Measurements from ENCODE around the gene ITGA2B.
A peak's percentile ranks its signal among the peaks of the same experiment; 100 is the strongest.

Gene ITGA2B

GRCh38 chr17:44327715-44328449 is 61.6 kb downstream of the ITGA2B start:
- DNase-seq (ENCODE audit: low read depth, low spot score): no peak
- no peak overlapping the region for H3K4me3 ChIP-seq (ENCODE audit: low read depth, low read length)
- no peak for TF ChIP-seq CTCF (IDR thresholded peaks at IDR 0.05; ENCODE audit: low read depth, low read length)
- in situ Hi-C loops (cut with HindIII; ENCODE audit: low sequenced_read_pairs): no loop called here

GRCh38 chr17:44326861-44327444 is 62.5 kb downstream of the ITGA2B start:
- in situ Hi-C loops (cut with HindIII; ENCODE audit: low sequenced_read_pairs): no loop called here
- DNase-seq (ENCODE audit: low read depth, low spot score): peak; percentile 98
- no peak overlapping the region for H3K4me3 ChIP-seq (ENCODE audit: low read depth, low read length)
- no peak for TF ChIP-seq CTCF (IDR thresholded peaks at IDR 0.05; ENCODE audit: low read depth, low read length)

- in situ Hi-C loops (cut with HindIII; ENCODE audit: low sequenced_read_pairs): no loop called here
- peak; percentile 93 for DNase-seq (ENCODE audit: low read depth, low spot score)
- no peak for TF ChIP-seq CTCF (IDR thresholded peaks at IDR 0.05; ENCODE audit: low read depth, low read length)
- H3K4me3 ChIP-seq (ENCODE audit: low read depth, low read length): peak within 1 kb of the TSS; percentile 69
Observed at GRCh38 chr17:44324571-44325275, 64.7 kb downstream of the ITGA2B start, which contains the start of gene SLC25A39. Gene SLC25A39, minus strand, starts transcription at chr17:44324823. Its CDS starts 1,261 bp downstream, at chr17:44323562.

- no peak for TF ChIP-seq CTCF (IDR thresholded peaks at IDR 0.05; ENCODE audit: low read depth, low read length)
- H3K4me3 ChIP-seq (ENCODE audit: low read depth, low read length): peak overlapping the region; percentile 69
- DNase-seq (ENCODE audit: low read depth, low spot score): no peak
- in situ Hi-C loops (cut with HindIII; ENCODE audit: low sequenced_read_pairs): no loop called here
Observed at GRCh38 chr17:44324092-44324570, 65.3 kb downstream of the ITGA2B start.

GRCh38 chr17:44323359-44324091 is 65.9 kb downstream of the ITGA2B start:
- in situ Hi-C loops (cut with HindIII; ENCODE audit: low sequenced_read_pairs): no loop called here
- no peak for DNase-seq (ENCODE audit: low read depth, low spot score)
- H3K4me3 ChIP-seq (ENCODE audit: low read depth, low read length): peak overlapping the region; percentile 69
- TF ChIP-seq CTCF (IDR thresholded peaks at IDR 0.05; ENCODE audit: low read depth, low read length): no peak
